Body of pancreas (tissue), 4 donors: Measurements from ENCODE around the gene RAMP1.

Experiments used
- POLR2A ChIP-seq, 3 donors: fragments of 450-650 bp; IDR thresholded peaks; one replicate each; pipeline ENCODE4 v1.6.1; 2016; ENCODE audit warnings: antibody characterized with exemption in 3 of 3, mild to moderate bottlenecking in 2 of 3
- TF ChIP-seq, protein P1 (sequence below), 7 experiments: fragments of 450-650 bp in 4 of 7; fragments of 200-600 bp in 3 of 7; sonication (generic) in 3 of 7; IDR thresholded peaks; one replicate each; pipeline ENCODE4 v1.5.1; 2016 to 2019; ENCODE audit warnings: antibody characterized with exemption in 7 of 7

GRCh38 chr2:237892984-237893595 is 33.7 kb downstream of the RAMP1 start:
- TF ChIP-seq, protein P1, sequence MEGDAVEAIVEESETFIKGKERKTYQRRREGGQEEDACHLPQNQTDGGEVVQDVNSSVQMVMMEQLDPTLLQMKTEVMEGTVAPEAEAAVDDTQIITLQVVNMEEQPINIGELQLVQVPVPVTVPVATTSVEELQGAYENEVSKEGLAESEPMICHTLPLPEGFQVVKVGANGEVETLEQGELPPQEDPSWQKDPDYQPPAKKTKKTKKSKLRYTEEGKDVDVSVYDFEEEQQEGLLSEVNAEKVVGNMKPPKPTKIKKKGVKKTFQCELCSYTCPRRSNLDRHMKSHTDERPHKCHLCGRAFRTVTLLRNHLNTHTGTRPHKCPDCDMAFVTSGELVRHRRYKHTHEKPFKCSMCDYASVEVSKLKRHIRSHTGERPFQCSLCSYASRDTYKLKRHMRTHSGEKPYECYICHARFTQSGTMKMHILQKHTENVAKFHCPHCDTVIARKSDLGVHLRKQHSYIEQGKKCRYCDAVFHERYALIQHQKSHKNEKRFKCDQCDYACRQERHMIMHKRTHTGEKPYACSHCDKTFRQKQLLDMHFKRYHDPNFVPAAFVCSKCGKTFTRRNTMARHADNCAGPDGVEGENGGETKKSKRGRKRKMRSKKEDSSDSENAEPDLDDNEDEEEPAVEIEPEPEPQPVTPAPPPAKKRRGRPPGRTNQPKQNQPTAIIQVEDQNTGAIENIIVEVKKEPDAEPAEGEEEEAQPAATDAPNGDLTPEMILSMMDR (IDR thresholded peaks at IDR 0.05): no peak
- no peak for TF ChIP-seq POLR2A (IDR thresholded peaks at IDR 0.05)
